Dedifferentiated amniotic fluid mesenchymal stem cell (primary cell): ENCODE data around the gene OSBPL9.
"Not testable (repeated sequence)": the region's sequence is repeated elsewhere in the genome, so short reads cannot be mapped to it uniquely, and the experiment has no call there.

Experiments used
- DNase-seq: peaks from one replicate; pipeline ENCODE4 v3.0.0-alpha.2; 2016; ENCODE audit errors: extremely low spot score

Gene OSBPL9

GRCh38 chr1:51708911-51709760 is 92.2 kb downstream of the OSBPL9 start:
- DNase-seq, result no peak

- no peak for DNase-seq
Measured at GRCh38 chr1:51709951-51710350, 93.1 kb downstream of the OSBPL9 start.

- DNase-seq, result no peak
Measured at GRCh38 chr1:51712590-51712989, 95.7 kb downstream of the OSBPL9 start.

GRCh38 chr1:51714374-51715019 is 97.6 kb downstream of the OSBPL9 start:
- no peak for DNase-seq

- no peak for DNase-seq
Measured at GRCh38 chr1:51715369-51715768, 98.5 kb downstream of the OSBPL9 start.

- DNase-seq, result no peak
Measured at GRCh38 chr1:51716746-51717145, 99.9 kb downstream of the OSBPL9 start.

- DNase-seq, result no peak
Measured at GRCh38 chr1:51717842-51718241, 101.0 kb downstream of the OSBPL9 start.

GRCh38 chr1:51719146-51719545 is 102.3 kb downstream of the OSBPL9 start:
- DNase-seq, result no peak

GRCh38 chr1:51724797-51725196 is 107.9 kb downstream of the OSBPL9 start:
- DNase-seq, result no peak

GRCh38 chr1:51726051-51726450 is 109.2 kb downstream of the OSBPL9 start:
- no peak for DNase-seq

GRCh38 chr1:51726544-51727225 is 109.8 kb downstream of the OSBPL9 start:
- DNase-seq, result no peak

- DNase-seq, result no peak
Measured at GRCh38 chr1:51727366-51727765, 110.5 kb downstream of the OSBPL9 start.

GRCh38 chr1:51728611-51729155 is 111.8 kb downstream of the OSBPL9 start:
- DNase-seq, result no peak

GRCh38 chr1:51729156-51729823 is 112.4 kb downstream of the OSBPL9 start:
- DNase-seq, result no peak

- DNase-seq, result no peak
Measured at GRCh38 chr1:51729824-51730301, 113.0 kb downstream of the OSBPL9 start.

GRCh38 chr1:51731998-51732397 is 115.1 kb downstream of the OSBPL9 start:
- DNase-seq, result no peak

- no peak for DNase-seq
Measured at GRCh38 chr1:51732701-51733425, 116.0 kb downstream of the OSBPL9 start.

- DNase-seq, result not testable (repeated sequence)
Measured at GRCh38 chr1:51733426-51733774, 116.5 kb downstream of the OSBPL9 start.

GRCh38 chr1:51733793-51734522 is 117.1 kb downstream of the OSBPL9 start:
- DNase-seq, result no peak
